Epidermal melanocyte (primary cell): ENCODE data around the gene CPED1.
"Not testable (repeated sequence)": the region's sequence is repeated elsewhere in the genome, so short reads cannot be mapped to it uniquely, and the experiment has no call there.

Experiments used
- DNase-seq: peaks from one replicate; pipeline ENCODE4 v3.0.0; 2011; ENCODE audit warnings: low spot score; ENCODE audit not compliant: insufficient read length

CPED1 gene

GRCh38 chr7:121084748-121085336 is 96.3 kb downstream of the CPED1 start:
- DNase-seq, result peak; percentile 21

GRCh38 chr7:121085922-121086321 is 97.4 kb downstream of the CPED1 start:
- no peak for DNase-seq

GRCh38 chr7:121088870-121089269 is 100.4 kb downstream of the CPED1 start:
- DNase-seq, result no peak

GRCh38 chr7:121094829-121095228 is 106.3 kb downstream of the CPED1 start:
- no peak for DNase-seq

GRCh38 chr7:121097577-121097976 is 109.1 kb downstream of the CPED1 start:
- no peak for DNase-seq

GRCh38 chr7:121099572-121099971 is 111.1 kb downstream of the CPED1 start:
- no peak for DNase-seq

- no peak for DNase-seq
Measured at GRCh38 chr7:121101083-121101482, 112.6 kb downstream of the CPED1 start.

- DNase-seq, result no peak
Measured at GRCh38 chr7:121101621-121102020, 113.1 kb downstream of the CPED1 start.

GRCh38 chr7:121102619-121103018 is 114.1 kb downstream of the CPED1 start:
- DNase-seq, result no peak

GRCh38 chr7:121103086-121103485 is 114.6 kb downstream of the CPED1 start:
- no peak for DNase-seq

- DNase-seq, result no peak
Measured at GRCh38 chr7:121103579-121103978, 115.1 kb downstream of the CPED1 start.

GRCh38 chr7:121105262-121105661 is 116.8 kb downstream of the CPED1 start:
- no peak for DNase-seq

GRCh38 chr7:121107923-121108498 is 119.5 kb downstream of the CPED1 start:
- peak; percentile 25 for DNase-seq

- DNase-seq, result no peak
Measured at GRCh38 chr7:121109145-121109544, 120.6 kb downstream of the CPED1 start.

- DNase-seq, result no peak
Measured at GRCh38 chr7:121113288-121113687, 124.8 kb downstream of the CPED1 start.

- no peak for DNase-seq
Measured at GRCh38 chr7:121116396-121116795, 127.9 kb downstream of the CPED1 start.

- DNase-seq, result no peak
Measured at GRCh38 chr7:121119047-121119446, 130.5 kb downstream of the CPED1 start.

- DNase-seq, result no peak
Measured at GRCh38 chr7:121123032-121123431, 134.5 kb downstream of the CPED1 start.

GRCh38 chr7:121125454-121125853 is 136.9 kb downstream of the CPED1 start:
- not testable (repeated sequence) for DNase-seq

- no peak for DNase-seq
Measured at GRCh38 chr7:121126201-121126600, 137.7 kb downstream of the CPED1 start.

- DNase-seq, result no peak
Measured at GRCh38 chr7:121126801-121127534, 138.5 kb downstream of the CPED1 start.

- no peak for DNase-seq
Measured at GRCh38 chr7:121132940-121133339, 144.4 kb downstream of the CPED1 start.

- no peak for DNase-seq
Measured at GRCh38 chr7:121133444-121133843, 144.9 kb downstream of the CPED1 start.
